Mucosa of descending colon (tissue), 3 donors: ENCODE results near the gene FBRSL1. TPM values are rescaled to one million over a fixed set of nuclear protein-coding genes. Genes with fewer than 3 reads are reported as not detected.
A peak's percentile ranks its signal among the peaks of the same experiment; 100 is the strongest.
"Not testable (repeated sequence)": the region's sequence is repeated elsewhere in the genome, so short reads cannot be mapped to it uniquely, and the experiment has no call there.

Experiments used
- ATAC-seq: fragments of 200-7000 bp; cut with Tn5 transposase; one replicate; pipeline ENCODE4 v1.9.1; 2020; ENCODE audit warnings: mild to moderate bottlenecking, moderate library complexity
- DNase-seq, 3 donors: peaks; one replicate each; pipeline ENCODE4 v3.0.0-alpha.2; 2020
- H3K36me3 ChIP-seq: fragments of 200-600 bp; one replicate; pipeline ENCODE4 v1.8.0; 2021; ENCODE audit warnings: low read depth, mild to moderate bottlenecking
- H3K4me1 ChIP-seq: fragments of 200-600 bp; one replicate; pipeline ENCODE4 v1.8.0; 2021; ENCODE audit warnings: low read depth, mild to moderate bottlenecking
- H3K4me3 ChIP-seq: fragments of 200-600 bp; one replicate; pipeline ENCODE4 v1.8.0; 2021; ENCODE audit warnings: mild to moderate bottlenecking
- H3K9me3 ChIP-seq: fragments of 200-600 bp; one replicate; pipeline ENCODE4 v1.8.0; 2021; ENCODE audit warnings: mild to moderate bottlenecking
- CTCF ChIP-seq: fragments of 200-600 bp; IDR thresholded peaks from one replicate; pipeline ENCODE4 v1.8.0; 2022; ENCODE audit warnings: antibody characterized with exemption, mild to moderate bottlenecking
- intact Hi-C, 2 donors: fragments of 100-400 bp; cut with DNase I in 1 of 2; cut with micrococcal nuclease in 1 of 2; formaldehyde crosslinking; loops; one replicate each; pipeline versions ENCODE4 v1.11.0 to v1.11.1; 2022; cut with DNase I, micrococcal nuclease
- total RNA-seq, 3 donors: library from RNA; stranded (reverse); fragmentation: NEBNext Ultra II Directional in 2 of 3; extraction: Animal tissue kit (Norgen Biotek cat#: 25700) in 2 of 3; gene quantifications; one replicate each; pipeline versions ENCODE4 v1.2.1 to v1.2.4, GENCODE V29; 2021 to 2023
- donor health status: DM: no; HTN: no; CAD: no; lungs with moderate emphysema.
- donor health status: DM: no; HTN: no; CAD: no.
- donor health status: DM: no; HTN: yes; CAD: no.

The FBRSL1 gene
- total RNA-seq, 3 donors from 2014 or later = 54.7 to 68.5 (median 55.6) TPM

DNA sequence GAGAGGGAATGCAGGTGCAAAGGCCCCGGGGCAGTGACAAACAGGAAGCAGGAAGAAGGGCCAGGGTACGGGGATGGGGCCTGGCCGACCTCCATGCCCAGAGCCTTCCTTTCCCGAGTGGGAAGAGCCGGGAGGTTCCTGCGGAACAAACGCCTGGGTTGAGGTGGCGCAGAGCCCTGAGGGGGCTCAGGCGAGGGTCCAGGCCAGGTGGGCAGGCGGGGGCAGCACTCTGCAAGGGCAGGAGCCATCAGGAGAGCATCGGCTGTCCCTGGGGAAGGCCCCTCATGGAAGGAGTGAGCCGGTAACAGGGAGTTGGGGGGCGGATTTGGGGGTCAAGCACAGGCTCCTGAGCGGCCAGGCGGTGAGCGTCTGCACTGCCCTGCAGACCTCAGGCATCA is 18.1 kb upstream of the FBRSL1 start:
- TF ChIP-seq CTCF = no peak
- no peaks in the 10 kb centered on the region for H3K9me3 ChIP-seq
- H3K36me3 ChIP-seq = no peaks in the 10 kb centered on the region
- H3K4me1 ChIP-seq = peaks cover 3% of the 10 kb centered on the region
- no peak for ATAC-seq
- intact Hi-C loops = no loop called here
- no peak overlapping the region for H3K4me3 ChIP-seq
- DNase-seq = peak in 1 of 3 donors; percentile 55

DNA sequence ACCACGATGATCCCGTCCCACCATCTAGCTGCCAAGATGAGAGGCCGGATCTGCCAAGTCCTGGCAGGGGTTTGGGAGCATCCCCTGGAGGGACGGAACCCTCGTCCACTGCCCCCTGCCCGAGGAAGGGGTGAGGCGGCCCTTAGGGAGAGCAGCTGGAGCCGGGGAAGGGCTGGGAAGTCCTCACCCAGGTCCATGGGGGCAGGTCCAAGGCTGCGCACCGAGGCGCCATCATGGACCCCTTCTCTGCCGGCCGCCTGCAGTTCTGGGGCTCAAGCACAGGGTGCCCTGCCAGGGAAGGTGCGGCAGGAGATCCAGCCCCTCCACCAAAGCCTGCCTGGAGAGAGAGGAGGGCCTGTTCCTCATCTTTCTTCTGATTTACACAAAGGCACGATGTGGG is 17.6 kb upstream of the FBRSL1 start:
- TF ChIP-seq CTCF = no peak
- Histone ChIP-seq H3K4me3 (no peak overlapping the region), H3K9me3 (no peaks in the 10 kb centered on the region), H3K4me1 (peaks cover 3% of the 10 kb centered on the region), H3K36me3 (no peaks in the 10 kb centered on the region)
- ATAC-seq (no peak), DNase-seq (peak in 1 of 3 donors; percentile 55)
- intact Hi-C loops = no loop called here

GRCh38 chr12:132474237-132474741 is 15.7 kb upstream of the FBRSL1 start:
- TF ChIP-seq CTCF = no peak
- Histone ChIP-seq H3K4me3 (no peak overlapping the region), H3K9me3 (no peaks in the 10 kb centered on the region), H3K36me3 (no peaks in the 10 kb centered on the region), H3K4me1 (peaks cover 3% of the 10 kb centered on the region)
- ATAC-seq (peak; percentile 46), DNase-seq (peak in 1 of 3 donors; percentile 79)
- intact Hi-C loops = no loop called here

DNA sequence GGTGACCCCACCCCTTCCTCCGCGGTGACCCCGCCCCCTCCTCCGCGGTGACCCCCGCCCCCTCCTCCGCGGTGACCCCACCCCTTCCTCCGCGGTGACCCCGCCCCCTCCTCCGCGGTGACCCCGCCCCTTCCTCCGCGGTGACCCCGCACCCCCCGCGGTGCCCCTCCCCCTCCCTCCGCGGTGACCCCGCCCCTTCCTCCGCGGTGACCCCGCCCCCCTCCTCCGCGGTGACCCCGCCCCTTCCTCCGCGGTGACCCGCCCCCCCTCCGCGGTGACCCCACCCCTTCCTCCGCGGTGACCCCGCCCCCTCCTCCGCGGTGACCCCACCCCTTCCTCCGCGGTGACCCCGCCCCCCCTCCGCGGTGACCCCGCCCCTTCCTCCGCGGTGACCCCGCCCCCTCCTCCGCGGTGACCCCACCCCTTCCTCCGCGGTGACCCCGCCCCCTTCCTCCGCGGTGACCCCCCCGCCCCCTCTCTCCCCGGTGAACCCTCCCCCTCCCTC is 15.1 kb upstream of the FBRSL1 start:
- intact Hi-C loops, H3K4me3 ChIP-seq, H3K9me3 ChIP-seq, DNase-seq, H3K4me1 ChIP-seq, H3K36me3 ChIP-seq, ATAC-seq: not testable (repeated sequence)

DNA sequence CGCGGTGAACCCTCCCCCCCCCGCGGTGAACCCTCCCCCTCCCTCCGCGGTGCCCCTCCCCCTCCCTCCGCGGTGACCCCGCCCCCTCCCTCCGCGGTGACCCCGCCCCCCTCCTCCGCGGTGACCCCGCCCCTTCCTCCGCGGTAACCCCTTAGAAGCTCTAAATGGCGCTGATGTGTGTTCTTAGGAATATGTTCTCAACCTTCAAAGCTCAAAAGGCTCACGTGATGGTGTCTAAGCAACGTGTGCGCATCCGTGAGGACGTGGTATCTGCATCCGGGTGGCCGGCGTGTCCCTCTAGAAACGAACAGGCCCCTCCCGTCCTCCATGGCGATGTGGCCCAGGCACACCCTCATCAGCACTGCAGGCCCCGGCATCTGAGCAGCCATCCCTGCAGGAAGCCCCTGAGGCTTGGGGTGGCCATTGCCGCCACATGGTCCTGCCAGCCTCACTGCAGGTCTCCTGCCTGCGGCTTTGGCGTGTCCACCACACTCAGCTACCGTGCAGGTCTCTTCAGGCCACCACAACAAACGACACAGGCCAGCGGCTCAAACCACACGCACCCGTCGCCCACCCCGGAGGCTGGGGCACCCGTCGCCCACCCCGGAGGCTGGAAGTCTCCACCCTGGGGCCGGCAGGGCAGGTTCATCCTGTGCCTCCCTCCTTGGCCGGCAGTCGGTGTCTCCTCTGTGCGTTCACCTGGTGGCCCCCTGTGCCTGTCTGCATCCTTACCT is 14.5 kb upstream of the FBRSL1 start:
- DNase-seq = peak in 2 of 3 donors; percentile 16 to 78
- H3K36me3 ChIP-seq = no peaks in the 10 kb centered on the region
- peaks cover 3% of the 10 kb centered on the region for H3K4me1 ChIP-seq
- no peak for TF ChIP-seq CTCF
- H3K4me3 ChIP-seq = no peak overlapping the region
- intact Hi-C loops = no loop called here
- ATAC-seq = peak; percentile 31
- no peaks in the 10 kb centered on the region for H3K9me3 ChIP-seq

- no peak for ATAC-seq
- Histone ChIP-seq H3K4me1 (peaks cover 2% of the 10 kb centered on the region), H3K36me3 (no peaks in the 10 kb centered on the region), H3K4me3 (no peak overlapping the region), H3K9me3 (no peaks in the 10 kb centered on the region)
- peak in 1 of 3 donors; percentile 64 for DNase-seq
- TF ChIP-seq CTCF = no peak
- intact Hi-C loops = no loop called here
Measured at GRCh38 chr12:132476038-132476414, 13.9 kb upstream of the FBRSL1 start.
